Breast epithelium (tissue), 4 donors: Measurements from ENCODE around the gene TBL3. TPM values are rescaled to one million over a fixed set of nuclear protein-coding genes. Genes with fewer than 3 reads are reported as not detected.

ENCODE experiments used
- DNase-seq, 2 donors: peaks; one replicate each; pipeline ENCODE4 v3.0.0-alpha.2; 2019; ENCODE audit warnings: low spot score in 2 of 2
- H3K27ac ChIP-seq, 2 donors: fragments of 200-600 bp; sonication (generic) in 1 of 2; one replicate each; pipeline ENCODE4 v1.5.1; 2016 to 2019; ENCODE audit warnings: mild to moderate bottlenecking in 1 of 2
- H3K27me3 ChIP-seq, 2 donors: fragments of 200-600 bp; sonication (generic) in 1 of 2; one replicate each; pipeline versions ENCODE4 v1.5.1 to v1.6.0; 2017 to 2019; ENCODE audit warnings: control low read depth in 1 of 2, mild to moderate bottlenecking in 1 of 2
- H3K36me3 ChIP-seq: fragments of 200-600 bp; one replicate; pipeline ENCODE4 v1.5.1; 2019
- H3K4me1 ChIP-seq, 2 donors: fragments of 200-600 bp; sonication (generic); one replicate each; pipeline ENCODE4 v1.5.1; 2016 to 2019; ENCODE audit warnings: control low read depth in 1 of 2
- H3K4me3 ChIP-seq, 3 donors: fragments of 200-600 bp; sonication (generic); 1 replicate in 2 of 3; 2 replicates in 1 of 3; pipeline ENCODE4 v1.5.1; 2016 to 2019; ENCODE audit warnings: mild to moderate bottlenecking in 3 of 3, moderate library complexity in 2 of 3
- H3K9me3 ChIP-seq, 2 donors: fragments of 200-600 bp; sonication (generic) in 1 of 2; one replicate each; pipeline ENCODE4 v1.5.1; 2016 to 2019; ENCODE audit warnings: control low read depth in 1 of 2
- POLR2A ChIP-seq: fragments of 450-650 bp; IDR thresholded peaks from one replicate; pipeline ENCODE4 v1.6.1; 2016; ENCODE audit warnings: antibody characterized with exemption, mild to moderate bottlenecking, moderate library complexity
- POLR2AphosphoS5 ChIP-seq, 3 donors: sonication (generic); formaldehyde crosslinking; IDR thresholded peaks; one replicate each; pipeline ENCODE4 v1.6.1; 2017; ENCODE audit warnings: antibody characterized with exemption in 3 of 3
- intact Hi-C: fragments of 100-400 bp; cut with DNase I; formaldehyde crosslinking; loops from one replicate; pipeline ENCODE4 v1.15.1; 2023; ENCODE audit warnings: low total_unique reads
- total RNA-seq, 3 donors: library from RNA; depleted of rRNA; stranded (reverse); fragments of >200 nt; gene quantifications; one replicate each; pipeline ENCODE4 v1.1.0, GENCODE V29; 2016
- TF ChIP-seq, protein P1 (sequence below), 3 donors: fragments of 450-650 bp; IDR thresholded peaks; one replicate each; pipeline ENCODE4 v1.5.1; 2016 to 2017; ENCODE audit warnings: antibody characterized with exemption in 3 of 3, mild to moderate bottlenecking in 3 of 3, moderate library complexity in 3 of 3

TBL3 gene
- total RNA-seq, 3 donors from 2014 or later, result 32.9 to 42.3 (median 33.1) TPM

DNA sequence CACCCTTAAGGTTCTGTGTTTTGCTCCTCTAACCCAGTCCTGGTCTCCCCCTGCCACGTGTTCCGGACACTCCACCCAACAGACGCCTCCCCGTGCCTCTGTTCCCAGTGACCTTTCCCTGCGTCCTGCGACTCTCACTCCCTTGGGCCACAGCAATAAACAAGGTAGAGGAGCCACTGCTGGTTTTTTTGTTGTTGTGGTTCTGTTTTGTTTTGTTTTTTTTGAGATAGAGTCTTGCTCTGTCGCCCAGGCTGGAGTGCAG lies 44.0 kb downstream of the TBL3 start:
- intact Hi-C loops, result no loop called here
- Histone ChIP-seq H3K36me3 (no peaks in the 10 kb centered on the region), H3K4me1 (peaks cover 3 to 7% of the 10 kb centered on the region in 2 donors), H3K27me3 (peaks cover 8 to 20% of the 10 kb centered on the region in 2 donors), H3K4me3 (no peak overlapping the region), H3K27ac (no peak overlapping the region), H3K9me3 (no peaks in the 10 kb centered on the region)
- no peak for TF ChIP-seq POLR2A
- no peak for DNase-seq

DNA sequence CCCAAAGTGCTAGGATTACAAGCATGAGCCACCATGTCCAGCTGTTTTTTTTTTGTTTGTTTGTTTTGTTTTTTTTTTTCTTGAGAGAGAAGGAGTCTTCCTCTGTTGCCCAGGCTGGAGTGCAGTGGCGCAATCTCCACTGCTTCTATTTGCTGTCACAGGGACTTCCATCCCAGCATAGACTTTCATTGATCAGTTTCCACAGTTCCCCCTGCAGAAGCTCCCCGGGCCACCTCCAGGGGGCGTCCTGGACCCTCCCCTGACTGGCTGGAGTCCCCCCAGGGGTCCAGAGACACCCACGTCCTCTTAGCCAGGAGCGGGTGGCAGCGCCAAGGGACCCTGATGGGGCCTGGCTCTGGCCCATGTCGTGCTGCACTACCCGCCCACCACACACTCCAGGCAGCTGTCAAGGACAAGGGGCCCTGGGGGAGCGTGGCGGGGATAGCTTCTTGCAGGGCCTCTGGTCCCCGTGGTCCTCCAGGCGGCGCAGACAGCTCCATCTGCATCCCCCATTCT lies 44.6 kb downstream of the TBL3 start:
- no peaks in the 10 kb centered on the region for H3K9me3 ChIP-seq
- TF ChIP-seq POLR2AphosphoS5 (IDR thresholded peaks at IDR 0.05), result no peak
- no peak for TF ChIP-seq POLR2A
- TF ChIP-seq, protein P1, sequence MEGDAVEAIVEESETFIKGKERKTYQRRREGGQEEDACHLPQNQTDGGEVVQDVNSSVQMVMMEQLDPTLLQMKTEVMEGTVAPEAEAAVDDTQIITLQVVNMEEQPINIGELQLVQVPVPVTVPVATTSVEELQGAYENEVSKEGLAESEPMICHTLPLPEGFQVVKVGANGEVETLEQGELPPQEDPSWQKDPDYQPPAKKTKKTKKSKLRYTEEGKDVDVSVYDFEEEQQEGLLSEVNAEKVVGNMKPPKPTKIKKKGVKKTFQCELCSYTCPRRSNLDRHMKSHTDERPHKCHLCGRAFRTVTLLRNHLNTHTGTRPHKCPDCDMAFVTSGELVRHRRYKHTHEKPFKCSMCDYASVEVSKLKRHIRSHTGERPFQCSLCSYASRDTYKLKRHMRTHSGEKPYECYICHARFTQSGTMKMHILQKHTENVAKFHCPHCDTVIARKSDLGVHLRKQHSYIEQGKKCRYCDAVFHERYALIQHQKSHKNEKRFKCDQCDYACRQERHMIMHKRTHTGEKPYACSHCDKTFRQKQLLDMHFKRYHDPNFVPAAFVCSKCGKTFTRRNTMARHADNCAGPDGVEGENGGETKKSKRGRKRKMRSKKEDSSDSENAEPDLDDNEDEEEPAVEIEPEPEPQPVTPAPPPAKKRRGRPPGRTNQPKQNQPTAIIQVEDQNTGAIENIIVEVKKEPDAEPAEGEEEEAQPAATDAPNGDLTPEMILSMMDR (IDR thresholded peaks at IDR 0.05), result no peak
- H3K4me1 ChIP-seq, result peaks cover 3 to 7% of the 10 kb centered on the region in 2 donors
- no peak overlapping the region for H3K27ac ChIP-seq
- H3K36me3 ChIP-seq, result no peaks in the 10 kb centered on the region
- peaks cover 8 to 20% of the 10 kb centered on the region in 2 donors for H3K27me3 ChIP-seq
- no peak overlapping the region for H3K4me3 ChIP-seq
- DNase-seq, result no peak
- intact Hi-C loops, result no loop called here

DNA sequence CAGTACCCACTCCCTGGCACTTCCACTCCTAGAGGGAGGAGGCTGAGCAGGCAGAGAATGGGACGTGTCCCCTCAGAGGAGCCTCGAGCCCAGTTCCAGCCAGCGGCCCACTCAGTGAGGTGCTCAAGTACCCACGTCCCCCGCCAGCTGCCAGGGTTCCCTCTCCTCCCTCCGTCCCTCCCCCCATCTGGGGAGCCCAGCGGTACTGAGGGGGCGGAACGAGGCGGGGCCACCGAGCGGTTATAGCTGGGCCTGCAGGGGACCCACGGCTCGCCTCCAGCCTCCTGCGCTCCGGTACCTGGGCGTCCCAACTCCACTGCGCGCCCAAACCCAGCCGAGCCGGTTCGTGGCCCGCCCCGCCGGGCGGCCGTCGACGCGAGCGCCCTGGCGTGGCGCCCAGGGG lies 47.7 kb downstream of the TBL3 start, which contains the start of gene NPW:
TSS of gene NPW (plus strand) at position 268 of the 403 bp plus-strand sequence.
- intact Hi-C loops, result no loop called here
- no peak for DNase-seq
- Histone ChIP-seq H3K9me3 (no peaks in the 10 kb centered on the region), H3K27me3 (peaks cover 8 to 20% of the 10 kb centered on the region in 2 donors), H3K4me3 (peak within 1 kb of the TSS in 2 of 3 donors; percentile 22 to 55), H3K36me3 (no peaks in the 10 kb centered on the region), H3K27ac (no peak within 1 kb of the TSS), H3K4me1 (peaks cover 7% of the 10 kb centered on the region in 2 donors)
- TF ChIP-seq POLR2A, result no peak
- TF ChIP-seq, protein P1 (IDR thresholded peaks at IDR 0.05), result no peak
- no peak for TF ChIP-seq POLR2AphosphoS5 (IDR thresholded peaks at IDR 0.05)

DNA sequence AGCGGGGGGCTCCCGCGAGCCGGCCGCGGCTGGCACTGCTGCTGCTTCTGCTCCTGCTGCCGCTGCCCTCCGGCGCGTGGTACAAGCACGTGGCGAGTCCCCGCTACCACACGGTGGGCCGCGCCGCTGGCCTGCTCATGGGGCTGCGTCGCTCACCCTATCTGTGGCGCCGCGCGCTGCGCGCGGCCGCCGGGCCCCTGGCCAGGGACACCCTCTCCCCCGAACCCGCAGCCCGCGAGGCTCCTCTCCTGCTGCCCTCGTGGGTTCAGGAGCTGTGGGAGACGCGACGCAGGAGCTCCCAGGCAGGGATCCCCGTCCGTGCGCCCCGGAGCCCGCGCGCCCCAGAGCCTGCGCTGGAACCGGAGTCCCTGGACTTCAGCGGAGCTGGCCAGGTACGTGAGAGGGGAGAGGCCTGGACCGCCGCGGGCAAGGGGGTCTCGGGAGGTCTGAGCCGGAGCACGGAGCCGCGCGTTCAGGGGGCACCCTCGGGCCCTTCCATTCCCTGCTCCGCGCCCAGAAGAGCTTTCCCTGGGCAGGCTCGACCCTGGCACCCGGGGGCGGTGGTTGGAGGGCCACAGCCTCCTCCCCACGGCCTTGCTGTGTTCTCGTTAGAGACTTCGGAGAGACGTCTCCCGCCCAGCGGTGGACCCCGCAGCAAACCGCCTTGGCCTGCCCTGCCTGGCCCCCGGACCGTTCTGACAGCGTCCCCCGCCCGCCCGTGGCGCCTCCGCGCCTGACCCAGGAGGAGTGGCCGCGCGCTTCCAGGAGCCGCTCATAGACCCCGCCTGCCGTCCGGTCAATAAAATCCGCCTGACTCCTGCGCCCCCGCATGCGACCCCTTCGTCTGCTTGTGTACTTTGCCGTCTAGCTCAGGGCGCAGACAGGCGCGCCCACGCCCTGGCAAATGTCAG lies 48.3 kb downstream of the TBL3 start:
- peaks cover 8 to 20% of the 10 kb centered on the region in 2 donors for H3K27me3 ChIP-seq
- no peaks in the 10 kb centered on the region for H3K9me3 ChIP-seq
- intact Hi-C loops, result no loop called here
- no peak for DNase-seq
- no peak overlapping the region for H3K27ac ChIP-seq
- TF ChIP-seq POLR2A (no peak), POLR2AphosphoS5 (IDR thresholded peaks at IDR 0.05) (no peak)
- TF ChIP-seq, protein P1 (IDR thresholded peaks at IDR 0.05), result no peak
- no peaks in the 10 kb centered on the region for H3K36me3 ChIP-seq
- peak overlapping the region in 2 of 3 donors; percentile 22 to 55 for H3K4me3 ChIP-seq
- H3K4me1 ChIP-seq, result peaks cover 7% of the 10 kb centered on the region in 2 donors

DNA sequence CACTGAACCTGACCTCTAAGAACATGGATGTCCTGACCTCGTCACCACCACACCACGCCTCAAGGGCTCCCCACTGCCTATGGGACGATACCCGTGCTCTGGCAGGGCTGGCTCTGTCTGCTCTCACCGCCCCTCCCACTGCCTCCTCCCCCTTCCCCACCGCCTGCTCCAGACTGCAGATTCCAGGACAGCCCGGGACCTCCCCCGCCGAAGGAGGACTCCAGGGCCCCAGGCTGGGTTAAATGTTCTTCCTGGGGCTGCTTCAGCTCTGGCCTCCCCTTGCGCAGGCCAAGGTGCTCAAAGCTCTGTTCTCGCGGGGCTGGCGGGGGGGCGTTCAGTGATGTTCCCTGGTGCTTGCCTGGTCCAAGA lies 50.9 kb downstream of the TBL3 start:
- no peaks in the 10 kb centered on the region for H3K36me3 ChIP-seq
- H3K4me3 ChIP-seq, result peak overlapping the region; percentile 31 to 63 (median 42)
- no peaks in the 10 kb centered on the region for H3K9me3 ChIP-seq
- peaks cover 8 to 20% of the 10 kb centered on the region in 2 donors for H3K27me3 ChIP-seq
- no peak overlapping the region for H3K27ac ChIP-seq
- intact Hi-C loops, result no loop called here
- no peak for DNase-seq
- peaks cover 7 to 16% of the 10 kb centered on the region in 2 donors for H3K4me1 ChIP-seq
- TF ChIP-seq POLR2A (no peak), POLR2AphosphoS5 (IDR thresholded peaks at IDR 0.05) (no peak)
- TF ChIP-seq, protein P1 (IDR thresholded peaks at IDR 0.05), result no peak
